SIG-M5 treated with dmso at 0.1 percent for 504 hours (cell line): ENCODE data around the gene FAM111A.
"Not testable (repeated sequence)": the region's sequence is repeated elsewhere in the genome, so short reads cannot be mapped to it uniquely, and the experiment has no call there.

Source experiments
- DNase-seq: peaks from one replicate; lab custom pipeline; 2025; ENCODE audit not compliant: unreplicated experiment; lab: John Stamatoyannopoulos, UW

The FAM111A gene, protein sequence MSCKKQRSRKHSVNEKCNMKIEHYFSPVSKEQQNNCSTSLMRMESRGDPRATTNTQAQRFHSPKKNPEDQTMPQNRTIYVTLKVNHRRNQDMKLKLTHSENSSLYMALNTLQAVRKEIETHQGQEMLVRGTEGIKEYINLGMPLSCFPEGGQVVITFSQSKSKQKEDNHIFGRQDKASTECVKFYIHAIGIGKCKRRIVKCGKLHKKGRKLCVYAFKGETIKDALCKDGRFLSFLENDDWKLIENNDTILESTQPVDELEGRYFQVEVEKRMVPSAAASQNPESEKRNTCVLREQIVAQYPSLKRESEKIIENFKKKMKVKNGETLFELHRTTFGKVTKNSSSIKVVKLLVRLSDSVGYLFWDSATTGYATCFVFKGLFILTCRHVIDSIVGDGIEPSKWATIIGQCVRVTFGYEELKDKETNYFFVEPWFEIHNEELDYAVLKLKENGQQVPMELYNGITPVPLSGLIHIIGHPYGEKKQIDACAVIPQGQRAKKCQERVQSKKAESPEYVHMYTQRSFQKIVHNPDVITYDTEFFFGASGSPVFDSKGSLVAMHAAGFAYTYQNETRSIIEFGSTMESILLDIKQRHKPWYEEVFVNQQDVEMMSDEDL

DNA sequence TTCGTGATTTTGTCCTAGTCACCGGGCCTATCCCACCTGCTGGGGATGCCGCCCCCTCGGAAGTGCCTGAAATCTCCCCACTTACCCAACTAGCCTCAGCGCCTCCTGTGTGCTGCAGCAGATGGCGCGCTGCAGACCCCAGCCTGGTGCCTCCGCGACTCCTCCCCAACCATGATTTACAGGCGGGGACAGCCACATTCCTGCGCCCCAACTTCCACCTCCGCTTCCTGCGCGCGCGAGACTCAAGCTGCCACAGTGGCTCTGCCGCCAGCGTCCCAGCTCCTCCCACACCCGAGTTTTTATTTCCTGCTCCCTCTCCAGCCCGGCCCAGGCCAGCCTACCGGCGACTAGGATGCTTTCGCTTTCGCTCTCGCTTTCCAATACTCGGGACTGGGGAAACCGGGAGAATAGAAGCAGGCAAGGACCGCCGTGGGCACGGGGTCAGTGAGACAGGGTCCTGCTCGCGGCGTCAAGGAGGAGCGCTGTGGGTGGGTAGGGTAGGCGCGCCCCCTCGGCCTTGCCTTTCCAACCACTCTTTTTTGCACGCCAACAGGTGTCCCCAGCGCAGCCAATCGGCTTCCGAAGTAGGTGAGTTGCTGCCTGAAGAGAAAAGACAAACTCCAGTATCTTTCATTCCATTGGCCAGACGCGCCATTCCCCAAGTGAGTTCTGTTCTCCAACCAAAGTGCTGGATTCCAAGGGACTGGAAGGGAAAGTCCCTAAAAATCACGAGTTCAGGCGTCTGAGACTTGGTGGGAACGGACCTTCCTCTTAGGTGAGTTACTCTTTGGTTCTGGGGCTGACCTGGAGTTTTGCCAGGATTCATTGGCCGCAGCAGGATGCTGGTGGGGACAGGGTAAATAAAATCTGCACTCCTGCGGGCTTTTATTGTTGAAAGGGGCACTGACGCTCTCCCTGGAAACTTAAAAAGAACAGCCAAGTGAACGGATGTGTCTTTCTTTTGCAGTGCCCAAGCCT lies at the start of gene FAM111A:
FAM111A (plus strand) TSS at position 327 of the 978 bp plus-strand sequence. CDS start 6,017 bp downstream, outside the sequence.
- DNase-seq, result peak; percentile 78

DNA sequence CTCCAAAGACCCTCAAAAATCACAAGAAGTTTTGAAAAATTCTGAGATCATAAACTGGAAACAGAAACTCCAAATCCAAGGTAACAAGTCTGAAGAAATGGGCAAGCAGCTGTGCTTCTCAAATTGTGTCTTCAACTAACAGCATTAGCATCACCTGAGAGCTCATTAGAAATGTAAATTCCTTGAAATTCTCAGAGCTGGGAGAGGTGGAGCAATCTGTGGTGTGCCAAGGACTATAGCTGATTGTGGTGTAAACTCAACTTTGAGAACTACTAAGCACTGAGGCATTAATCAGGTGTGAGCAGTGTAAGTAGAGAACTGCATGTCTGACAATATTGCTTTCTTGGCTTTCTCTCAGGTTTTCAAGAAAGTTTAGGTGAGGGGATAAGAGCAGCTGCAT lies 49.1 kb upstream of the FAM111A start:
- DNase-seq, result not testable (repeated sequence)

DNA sequence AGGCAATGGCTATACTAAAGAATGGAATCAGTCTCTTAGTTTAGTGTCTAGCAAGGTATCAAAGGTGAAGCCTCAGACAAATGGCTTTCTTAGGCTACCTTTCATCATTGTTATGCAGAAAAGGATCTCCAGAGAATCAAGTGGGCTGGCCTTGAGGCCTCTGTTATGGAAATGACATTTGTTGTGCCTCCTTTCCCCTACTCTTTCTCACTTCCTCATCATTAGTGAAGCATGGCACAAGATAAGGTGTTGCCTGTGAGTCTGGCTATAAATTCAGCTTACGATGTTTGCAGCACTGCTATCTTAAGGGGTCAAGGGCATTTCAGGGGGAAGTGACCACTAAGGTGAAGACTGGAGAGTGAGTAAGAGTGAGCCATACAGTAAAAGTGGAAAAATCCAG lies 47.4 kb upstream of the FAM111A start:
- not testable (repeated sequence) for DNase-seq

DNA sequence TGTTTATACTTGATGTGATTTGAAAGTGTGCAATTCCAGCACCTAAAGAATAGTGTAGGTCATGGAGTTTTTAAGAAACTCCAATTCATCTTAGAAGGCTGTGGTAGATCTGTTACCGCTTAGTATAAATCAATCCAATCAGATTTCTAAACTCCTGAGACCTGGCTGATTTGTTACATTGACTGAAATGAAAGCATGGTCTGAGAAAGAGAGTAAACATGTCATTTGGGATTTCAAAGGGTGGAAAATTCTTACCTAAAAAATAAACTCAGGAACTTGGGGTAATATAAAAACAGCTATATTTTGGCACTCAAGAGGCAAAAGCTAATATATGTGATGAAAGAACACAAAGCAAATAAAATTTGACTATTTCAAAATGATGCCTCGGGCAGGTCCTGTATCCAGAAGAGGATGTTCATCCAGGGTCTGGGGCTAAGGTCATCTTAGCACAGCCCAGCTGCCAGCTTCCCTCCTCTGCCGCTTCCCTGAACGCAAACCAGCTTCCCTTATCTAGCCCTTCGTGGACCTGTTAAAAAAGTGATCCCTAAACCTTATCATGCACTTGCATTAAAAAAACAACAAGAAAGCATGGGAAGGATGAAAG lies 46.6 kb upstream of the FAM111A start:
- DNase-seq, result not testable (repeated sequence)

DNA sequence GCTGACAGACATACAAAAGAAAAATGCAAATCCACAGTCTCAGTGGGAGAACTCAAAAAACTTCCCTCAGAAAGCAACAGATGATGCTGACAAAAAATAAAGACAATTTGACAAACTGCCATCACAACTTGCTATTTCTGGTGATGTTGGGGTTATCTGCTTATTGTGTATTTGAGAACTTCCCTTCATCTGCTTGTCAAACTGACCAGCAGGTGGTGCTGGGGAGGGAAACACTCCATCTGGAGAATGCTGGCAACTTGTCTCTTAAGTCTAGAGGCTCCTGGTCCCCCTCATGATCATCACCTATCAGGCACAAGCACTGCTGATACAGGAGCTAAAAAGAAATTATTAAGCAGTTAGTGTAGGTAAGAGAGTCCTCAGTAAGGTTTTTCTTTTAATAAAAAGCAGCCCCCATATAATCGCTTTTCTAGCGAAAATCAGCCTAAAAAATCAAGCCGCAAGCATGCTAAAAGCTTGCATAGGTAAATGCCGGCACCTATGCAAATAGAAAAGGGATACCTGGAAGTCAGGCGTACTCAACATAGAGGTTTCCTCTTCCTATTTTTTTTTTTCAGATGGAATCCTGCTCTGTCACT lies 45.4 kb upstream of the FAM111A start:
- DNase-seq, result peak; percentile 18

DNA sequence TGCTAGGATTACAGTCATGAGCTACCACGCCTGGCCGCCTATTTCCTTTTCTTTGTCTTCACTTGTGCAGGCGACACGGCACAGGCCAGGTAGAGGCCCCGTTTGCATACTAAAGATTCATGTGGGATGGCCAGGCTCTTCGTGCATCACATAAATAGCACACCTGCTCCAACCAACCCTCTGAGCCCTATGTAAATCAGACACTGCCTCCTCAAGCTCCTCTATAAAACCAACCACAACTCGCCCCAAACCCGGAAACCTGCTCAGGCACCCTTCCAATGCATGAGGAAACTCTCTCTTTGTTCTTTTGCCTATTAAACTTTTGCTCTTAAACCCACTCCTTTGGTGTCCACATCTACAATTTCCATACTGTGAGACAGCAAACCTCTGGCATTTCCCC lies 44.7 kb upstream of the FAM111A start:
- DNase-seq, result not testable (repeated sequence)

DNA sequence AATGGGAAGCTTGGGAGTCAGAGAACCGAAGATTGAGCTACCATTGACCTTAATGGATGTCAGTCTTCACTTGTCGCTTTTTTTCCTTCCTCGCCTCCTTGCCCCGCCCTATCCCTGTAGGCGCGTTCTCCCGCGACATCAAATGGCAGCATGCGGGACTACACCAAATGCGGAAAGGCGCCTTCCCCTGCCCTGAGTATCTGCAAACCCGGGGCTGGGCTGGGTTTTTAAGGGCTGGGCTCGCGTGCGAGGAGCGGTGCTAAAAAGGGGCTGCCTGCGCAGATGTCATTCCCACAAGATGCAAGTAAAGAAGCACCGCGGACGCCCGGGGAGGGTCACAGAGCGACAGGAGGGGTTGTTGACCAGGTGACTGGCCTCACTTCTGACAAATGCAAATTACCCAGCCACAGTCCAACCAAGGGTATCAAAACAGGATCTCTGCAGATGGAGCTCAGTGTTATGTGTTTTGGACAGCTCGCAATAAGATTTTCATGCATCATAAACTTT lies 40.3 kb upstream of the FAM111A start:
- DNase-seq, result peak; percentile 30

DNA sequence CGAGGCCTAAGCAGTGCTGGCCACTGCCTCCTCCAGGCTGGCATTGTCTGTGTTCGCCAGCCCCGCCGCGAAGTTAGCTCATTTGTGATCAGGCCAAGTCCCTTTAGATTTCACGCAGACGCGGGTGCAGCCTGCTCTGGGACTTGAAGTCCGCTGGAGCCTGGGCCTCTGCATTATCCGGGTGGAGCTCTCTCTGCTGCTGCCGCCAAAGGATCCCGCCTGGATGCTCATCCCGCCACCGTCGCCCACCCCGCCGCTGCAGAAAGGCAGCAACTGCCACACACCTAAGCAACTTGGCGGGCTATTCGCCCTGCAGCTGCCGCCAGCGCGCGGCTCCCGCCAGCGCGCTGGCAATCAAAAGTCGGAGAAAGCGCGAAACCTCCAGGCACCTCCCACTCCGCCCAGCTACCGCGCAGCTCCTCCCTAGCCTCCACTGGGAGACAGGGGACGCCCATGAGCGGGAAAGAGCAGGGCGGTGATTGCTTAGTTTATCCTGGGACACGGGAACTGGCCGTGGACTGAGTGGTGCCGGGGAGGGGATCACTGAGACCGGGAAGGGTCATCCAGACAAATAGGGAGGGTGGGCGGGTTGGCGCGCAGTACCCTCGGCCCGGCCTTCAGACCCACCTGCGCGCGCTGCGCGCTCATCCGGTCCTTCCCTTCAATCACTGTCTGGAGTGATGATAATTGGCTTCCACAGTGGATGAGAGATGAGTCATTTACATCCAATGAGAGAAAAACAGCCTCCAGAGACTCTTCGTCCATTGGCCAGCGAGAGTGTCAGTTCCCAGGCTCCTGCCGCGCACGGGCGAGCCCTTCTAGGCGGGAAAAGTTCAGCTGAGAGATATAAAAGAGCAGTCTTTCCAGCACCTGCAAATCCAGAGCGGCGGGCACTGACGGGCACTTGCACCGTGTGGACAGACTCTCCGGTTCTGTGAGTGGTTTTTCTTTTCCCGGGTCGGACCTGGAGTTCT lies 36.0 kb upstream of the FAM111A start, which contains the start of gene FAM111B:
FAM111B (plus strand) TSS at position 875 of the 974 bp plus-strand sequence. CDS start 2,389 bp downstream, outside the sequence.
- peak; percentile 42 for DNase-seq

DNA sequence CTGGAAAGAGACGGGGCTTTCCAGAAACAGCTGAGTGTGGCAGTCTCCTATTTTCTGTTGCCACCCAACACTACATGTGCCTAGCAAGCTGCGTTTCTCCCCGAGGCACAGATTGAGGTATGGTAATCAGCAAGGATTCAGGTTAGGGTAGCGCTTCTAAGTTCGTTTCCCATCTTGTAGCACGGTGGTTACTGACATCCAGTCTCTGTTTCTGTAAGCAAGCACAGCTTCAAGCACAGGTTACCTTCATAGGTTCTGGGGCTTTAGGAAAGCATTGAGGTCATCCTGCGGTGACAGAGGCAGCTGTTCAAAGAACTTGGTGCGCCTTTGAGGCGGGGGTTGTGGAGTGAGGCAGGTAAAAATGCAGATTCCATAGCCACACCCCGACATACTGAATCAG lies 34.9 kb upstream of the FAM111A start:
- DNase-seq, result not testable (repeated sequence)

DNA sequence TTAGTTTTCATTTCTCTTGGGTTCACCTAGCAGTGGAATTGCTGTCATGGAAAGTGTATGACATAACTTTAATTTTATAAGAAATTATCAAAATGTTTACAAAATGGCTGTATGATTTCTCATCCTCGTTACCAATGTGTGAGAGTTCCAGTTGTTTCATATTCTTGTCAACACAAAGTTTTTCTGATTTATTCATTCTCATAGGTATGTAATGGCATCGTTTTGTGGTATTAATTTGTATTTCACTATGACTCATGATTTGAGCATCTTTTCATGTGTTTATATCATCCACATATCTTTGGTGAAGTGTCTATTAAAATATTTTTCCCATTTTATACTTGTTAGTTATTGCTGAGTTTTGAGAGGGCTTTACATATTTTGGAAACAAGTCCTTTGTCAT lies 30.2 kb upstream of the FAM111A start:
- no peak for DNase-seq

DNA sequence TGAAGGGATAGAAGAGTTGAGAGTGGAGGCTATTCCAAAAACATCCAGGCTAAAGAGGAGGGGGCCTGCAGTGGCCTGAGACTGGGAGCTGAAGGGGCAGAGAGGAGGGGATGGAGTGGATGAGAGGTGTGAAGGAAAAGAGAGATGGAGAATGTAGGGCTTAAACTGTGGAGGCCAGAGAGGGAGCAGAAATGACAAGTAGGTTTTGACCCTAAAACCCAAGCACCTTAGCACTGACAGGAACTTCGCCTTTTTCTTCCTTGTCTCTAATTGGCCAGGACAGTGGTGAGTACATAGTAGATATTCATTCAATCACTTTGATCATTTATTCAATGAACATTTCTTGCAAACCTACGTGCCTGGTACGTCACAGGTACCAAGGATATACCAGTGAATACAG lies 28.3 kb upstream of the FAM111A start:
- no peak for DNase-seq

DNA sequence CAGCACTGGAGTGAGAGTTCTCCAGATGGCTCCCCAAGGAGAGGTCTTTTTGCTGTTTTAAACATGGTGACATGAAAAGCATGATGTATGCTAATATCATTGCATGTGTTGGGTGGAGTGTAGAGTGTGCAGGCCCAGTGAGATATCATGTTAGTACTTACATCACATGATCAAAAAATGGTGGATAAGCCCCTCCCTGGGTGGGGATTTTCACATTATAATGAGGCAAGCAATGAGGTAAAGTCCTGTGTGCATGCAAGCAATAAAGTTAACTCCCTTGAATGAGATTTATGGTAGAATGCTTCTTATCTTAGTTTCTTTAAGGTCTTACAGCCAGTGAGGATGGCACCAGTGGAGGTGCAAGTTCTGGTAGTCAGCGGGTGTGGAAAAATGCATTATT lies 27.1 kb upstream of the FAM111A start:
- no peak for DNase-seq

DNA sequence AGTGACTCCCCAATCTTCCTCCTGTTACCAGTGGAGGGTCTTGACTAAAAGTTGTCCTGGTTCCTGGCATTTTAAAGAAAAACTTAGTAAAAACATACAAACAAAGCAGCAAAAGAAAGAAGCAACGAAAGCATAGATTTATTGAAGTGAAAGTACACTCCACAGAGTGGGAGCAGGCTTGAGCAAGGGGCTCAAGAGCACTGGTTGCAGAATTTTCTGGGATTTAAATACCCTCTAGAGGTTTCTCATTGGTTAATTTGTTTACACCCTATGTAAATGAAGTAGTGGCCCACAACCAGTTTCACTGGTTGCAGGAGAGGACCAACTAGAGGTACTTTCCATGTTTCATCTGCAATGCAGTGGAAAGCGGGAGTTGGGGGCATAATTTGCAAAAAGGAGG lies 24.9 kb upstream of the FAM111A start:
- DNase-seq, result no peak

DNA sequence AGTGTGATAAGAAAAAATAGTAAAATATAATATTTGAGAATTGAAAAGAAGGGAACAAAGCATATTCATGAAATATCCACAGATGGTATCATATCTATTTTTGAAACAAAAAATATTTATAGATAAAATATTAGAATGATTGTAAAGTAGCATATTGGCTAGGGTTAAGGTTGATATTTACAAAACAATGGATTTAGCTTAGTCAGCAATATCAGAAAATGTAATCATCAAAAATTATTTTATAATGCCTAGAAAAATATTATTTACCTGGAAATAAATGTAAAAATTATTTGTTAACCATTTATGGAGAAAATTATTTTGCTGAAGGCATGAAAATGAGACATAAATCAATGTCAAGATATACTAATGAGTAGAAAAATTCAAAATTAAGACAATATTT lies 22.8 kb upstream of the FAM111A start:
- DNase-seq, result no peak

DNA sequence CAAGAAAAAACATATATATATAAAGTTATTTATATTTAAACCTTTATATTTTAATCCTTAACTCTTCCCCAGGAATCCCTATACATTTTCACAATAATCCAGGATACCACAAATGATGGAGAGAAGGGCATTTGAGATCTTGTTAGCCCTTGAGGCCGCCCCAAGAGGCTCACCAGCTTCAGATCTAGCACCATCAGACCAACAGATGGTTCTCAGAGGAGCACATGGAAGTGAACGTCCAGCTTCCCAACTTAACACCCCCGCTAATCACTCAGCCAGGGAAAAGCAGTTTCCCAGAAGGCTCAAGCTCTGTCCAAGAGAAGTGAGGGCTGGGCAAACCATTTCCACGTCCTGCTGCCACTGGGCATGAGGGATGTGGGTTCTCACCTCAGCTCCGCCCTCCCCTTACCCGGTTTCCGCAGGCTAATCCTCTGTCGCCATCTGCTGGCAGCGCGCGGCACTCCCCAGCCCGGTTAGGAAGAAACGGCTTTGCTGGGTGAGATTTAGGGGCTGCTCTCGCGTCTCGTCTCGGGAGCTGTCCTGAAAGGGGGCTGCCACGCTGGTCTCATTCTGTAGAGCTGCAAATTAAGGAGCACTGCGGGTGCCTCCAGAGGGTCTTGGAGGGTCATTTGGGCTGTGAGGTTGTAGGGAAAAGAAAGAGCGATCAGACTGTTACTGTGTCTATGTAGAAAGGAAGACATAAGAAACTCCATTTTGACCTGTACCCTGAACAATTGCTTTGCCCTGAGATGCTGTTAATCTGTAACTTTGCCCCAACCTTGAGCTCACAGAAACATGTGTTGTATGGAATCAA lies 6.8 kb upstream of the FAM111A start:
- peak; percentile 50 for DNase-seq

DNA sequence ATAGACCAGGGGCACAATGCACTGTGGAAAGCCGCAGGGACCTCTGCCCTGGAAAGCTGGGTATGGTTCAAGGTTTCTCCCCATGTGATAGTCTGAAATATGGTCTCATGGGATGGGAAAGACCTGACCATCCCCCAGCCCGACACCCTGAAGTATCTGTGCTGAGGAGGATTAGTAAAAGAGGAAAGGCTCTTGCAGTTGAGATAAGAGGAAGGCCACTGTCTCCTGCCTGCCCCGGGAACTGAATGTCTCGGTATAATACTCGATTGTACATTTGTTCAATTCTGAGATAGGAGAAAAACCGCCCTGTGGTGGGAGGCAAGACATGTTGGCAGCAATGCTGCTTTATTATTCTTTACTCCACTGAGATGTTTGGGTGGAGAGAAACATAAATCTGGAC lies 6.1 kb upstream of the FAM111A start:
- not testable (repeated sequence) for DNase-seq

DNA sequence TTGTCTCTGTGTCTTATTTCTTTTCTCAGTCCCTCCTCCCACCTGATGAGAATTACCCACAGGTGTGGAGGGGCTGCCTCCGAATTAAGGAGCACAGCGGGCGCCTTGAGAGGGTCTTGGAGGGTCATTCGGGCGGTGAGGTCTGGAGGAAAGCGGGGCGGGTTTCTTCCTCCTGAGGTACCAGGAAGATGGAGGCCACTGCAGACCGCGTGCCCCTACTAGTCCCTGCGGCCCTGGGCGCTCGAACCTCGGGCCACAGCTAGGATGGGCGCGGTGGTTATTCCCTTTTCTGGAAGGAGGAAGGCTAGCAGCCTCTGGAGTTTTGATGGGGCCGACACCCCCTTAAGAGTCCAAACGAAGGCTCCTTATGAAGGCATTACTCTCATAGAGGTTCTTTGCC lies 5.5 kb upstream of the FAM111A start:
- no peak for DNase-seq

DNA sequence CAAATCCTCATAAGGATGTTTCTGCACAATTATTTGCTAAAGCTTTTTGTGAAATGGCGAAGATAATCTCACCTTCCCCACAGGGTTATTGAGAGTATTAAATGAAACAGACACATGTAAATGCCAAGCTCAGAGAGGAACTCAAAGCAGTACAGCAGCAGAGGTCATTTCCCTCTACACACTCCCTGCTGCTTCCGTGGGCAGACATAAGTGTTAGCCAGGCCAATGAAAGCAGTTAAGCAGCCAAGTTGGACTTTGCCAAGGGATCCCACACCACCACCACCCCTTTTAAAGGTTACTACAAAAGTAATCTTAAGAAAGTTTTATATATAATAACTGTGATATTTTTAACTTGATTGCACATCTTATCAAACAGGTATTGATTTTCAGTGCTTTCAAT lies 4.0 kb upstream of the FAM111A start:
- DNase-seq, result no peak
